Peyer's patch (tissue), 4 donors: Measurements from ENCODE around the gene GLS2. TPM values are rescaled to one million over a fixed set of nuclear protein-coding genes. Genes with fewer than 3 reads are reported as not detected.
A peak's percentile ranks its signal among the peaks of the same experiment; 100 is the strongest.

Source experiments
- DNase-seq, 3 donors: peaks; one replicate each; pipeline ENCODE4 v3.0.0-alpha.2; 2017 to 2019
- H3K27ac ChIP-seq, 4 donors: fragments of 200-600 bp; sonication (generic); one replicate each; pipeline ENCODE4 v1.5.1; 2016 to 2019
- H3K27me3 ChIP-seq, 2 donors: fragments of 200-600 bp; sonication (generic); one replicate each; pipeline ENCODE4 v1.5.1; 2019
- H3K36me3 ChIP-seq, 3 donors: fragments of 200-600 bp; sonication (generic); one replicate each; pipeline ENCODE4 v1.5.1; 2016 to 2019
- H3K4me1 ChIP-seq, 4 donors: fragments of 200-600 bp; sonication (generic); one replicate each; pipeline ENCODE4 v1.5.1; 2016 to 2019
- H3K4me3 ChIP-seq, 4 donors: fragments of 200-600 bp; sonication (generic); 1 replicate in 3 of 4; 2 replicates in 1 of 4; pipeline ENCODE4 v1.5.1; 2016 to 2019; ENCODE audit warnings: mild to moderate bottlenecking in 1 of 4
- H3K9me3 ChIP-seq, 4 donors: fragments of 200-600 bp; sonication (generic); one replicate each; pipeline ENCODE4 v1.5.1; 2016 to 2019; ENCODE audit warnings: mild to moderate bottlenecking in 1 of 4
- POLR2A ChIP-seq, 2 donors: fragments of 450-650 bp; IDR thresholded peaks; one replicate each; pipeline ENCODE4 v1.5.1; 2017; ENCODE audit warnings: antibody characterized with exemption in 2 of 2, mild to moderate bottlenecking in 2 of 2, moderate library complexity in 2 of 2
- total RNA-seq, 4 donors: library from RNA; depleted of rRNA; stranded (reverse); fragments of >200 nt; gene quantifications; one replicate each; pipeline ENCODE4 v1.1.0, GENCODE V29; 2016
- TF ChIP-seq, protein P1 (sequence below), 6 experiments: fragments of 450-650 bp in 4 of 6; fragments of 200-600 bp in 2 of 6; sonication (generic) in 1 of 6; IDR thresholded peaks; one replicate each; pipeline ENCODE4 v1.5.1; 2017 to 2019; ENCODE audit warnings: antibody characterized with exemption in 6 of 6, mild to moderate bottlenecking in 3 of 6, moderate library complexity in 1 of 6

GLS2 gene
- total RNA-seq, 4 donors from 2014 or later = 1.5 to 6.6 (median 2.6) TPM

DNA sequence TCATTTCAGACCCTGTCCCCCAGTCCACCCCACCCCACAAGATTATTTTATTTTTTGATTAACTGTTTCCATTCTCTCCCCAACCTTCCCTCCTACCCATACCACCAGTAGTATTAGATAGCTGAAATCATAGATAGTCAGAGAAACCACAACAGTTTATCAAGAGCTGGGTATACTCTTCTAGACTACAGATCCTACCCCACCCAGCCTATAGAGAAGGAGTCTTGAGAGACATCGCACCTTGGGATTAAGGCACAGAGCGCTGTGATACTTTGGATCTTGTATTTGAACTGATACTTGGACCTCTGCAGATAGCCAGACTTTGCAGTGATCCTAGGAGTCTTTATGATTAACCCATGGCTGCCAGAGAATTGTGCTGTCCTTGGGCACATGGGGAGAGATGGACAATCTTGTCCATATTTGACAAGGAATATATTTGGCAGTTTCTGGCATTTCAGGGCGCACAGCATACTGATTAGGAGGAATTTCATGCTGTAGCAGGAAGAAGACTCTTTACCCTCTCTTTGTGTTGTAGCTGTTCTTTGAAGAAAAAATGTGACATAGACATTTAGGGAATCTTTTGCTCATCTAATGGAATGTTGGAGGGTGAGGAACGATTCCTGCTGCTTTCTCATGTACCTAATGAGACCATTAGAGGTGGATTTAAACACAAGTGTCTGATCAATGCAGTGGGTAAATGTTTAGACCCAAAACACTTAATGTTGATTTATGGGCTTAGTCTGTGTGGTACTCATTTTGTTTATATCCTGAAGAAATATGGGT, 34.6 kb upstream of the GLS2 start:
- Histone ChIP-seq H3K4me3 (peak overlapping the region; percentile 36 to 59 (median 50)), H3K4me1 (peaks cover 0 to 17% (median 2%) of the 10 kb centered on the region in 4 donors), H3K27ac (peak overlapping the region; percentile 35 to 84 (median 76)), H3K27me3 (no peaks in the 10 kb centered on the region), H3K36me3 (no peaks in the 10 kb centered on the region), H3K9me3 (no peaks in the 10 kb centered on the region)
- DNase-seq = no peak
- TF ChIP-seq, protein P1, sequence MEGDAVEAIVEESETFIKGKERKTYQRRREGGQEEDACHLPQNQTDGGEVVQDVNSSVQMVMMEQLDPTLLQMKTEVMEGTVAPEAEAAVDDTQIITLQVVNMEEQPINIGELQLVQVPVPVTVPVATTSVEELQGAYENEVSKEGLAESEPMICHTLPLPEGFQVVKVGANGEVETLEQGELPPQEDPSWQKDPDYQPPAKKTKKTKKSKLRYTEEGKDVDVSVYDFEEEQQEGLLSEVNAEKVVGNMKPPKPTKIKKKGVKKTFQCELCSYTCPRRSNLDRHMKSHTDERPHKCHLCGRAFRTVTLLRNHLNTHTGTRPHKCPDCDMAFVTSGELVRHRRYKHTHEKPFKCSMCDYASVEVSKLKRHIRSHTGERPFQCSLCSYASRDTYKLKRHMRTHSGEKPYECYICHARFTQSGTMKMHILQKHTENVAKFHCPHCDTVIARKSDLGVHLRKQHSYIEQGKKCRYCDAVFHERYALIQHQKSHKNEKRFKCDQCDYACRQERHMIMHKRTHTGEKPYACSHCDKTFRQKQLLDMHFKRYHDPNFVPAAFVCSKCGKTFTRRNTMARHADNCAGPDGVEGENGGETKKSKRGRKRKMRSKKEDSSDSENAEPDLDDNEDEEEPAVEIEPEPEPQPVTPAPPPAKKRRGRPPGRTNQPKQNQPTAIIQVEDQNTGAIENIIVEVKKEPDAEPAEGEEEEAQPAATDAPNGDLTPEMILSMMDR (IDR thresholded peaks at IDR 0.05) = no peak
- TF ChIP-seq POLR2A (IDR thresholded peaks at IDR 0.05) = no peak

GRCh38 chr12:56521590-56522371, 33.8 kb upstream of the GLS2 start, which contains the start of gene RBMS2:
TSS of gene RBMS2 (plus strand) at chr12:56521820. CDS start at chr12:56522024, 204 bp downstream.
- peak; percentile 53 to 81 (median 61) for DNase-seq
- no peaks in the 10 kb centered on the region for H3K27me3 ChIP-seq
- peaks cover 0 to 8% (median 2%) of the 10 kb centered on the region in 4 donors for H3K4me1 ChIP-seq
- no peaks in the 10 kb centered on the region for H3K36me3 ChIP-seq
- peak within 1 kb of the TSS; percentile 36 to 59 (median 50) for H3K4me3 ChIP-seq
- H3K9me3 ChIP-seq = no peaks in the 10 kb centered on the region
- peak within 1 kb of the TSS; percentile 35 to 84 (median 77) for H3K27ac ChIP-seq
- TF ChIP-seq, protein P1 (IDR thresholded peaks at IDR 0.05) = no peak
- no peak for TF ChIP-seq POLR2A (IDR thresholded peaks at IDR 0.05)

- Histone ChIP-seq H3K36me3 (no peaks in the 10 kb centered on the region), H3K4me1 (peaks cover 0 to 4% (median 2%) of the 10 kb centered on the region in 4 donors), H3K4me3 (peak overlapping the region in 3 of 4 donors; percentile 42 to 59 (median 59)), H3K9me3 (no peaks in the 10 kb centered on the region), H3K27ac (peak overlapping the region; percentile 35 to 84 (median 77)), H3K27me3 (no peaks in the 10 kb centered on the region)
- DNase-seq = no peak
- TF ChIP-seq POLR2A (IDR thresholded peaks at IDR 0.05) = no peak
- TF ChIP-seq, protein P1 (IDR thresholded peaks at IDR 0.05) = no peak
Measured at GRCh38 chr12:56521209-56521589, 33.2 kb upstream of the GLS2 start.

DNA sequence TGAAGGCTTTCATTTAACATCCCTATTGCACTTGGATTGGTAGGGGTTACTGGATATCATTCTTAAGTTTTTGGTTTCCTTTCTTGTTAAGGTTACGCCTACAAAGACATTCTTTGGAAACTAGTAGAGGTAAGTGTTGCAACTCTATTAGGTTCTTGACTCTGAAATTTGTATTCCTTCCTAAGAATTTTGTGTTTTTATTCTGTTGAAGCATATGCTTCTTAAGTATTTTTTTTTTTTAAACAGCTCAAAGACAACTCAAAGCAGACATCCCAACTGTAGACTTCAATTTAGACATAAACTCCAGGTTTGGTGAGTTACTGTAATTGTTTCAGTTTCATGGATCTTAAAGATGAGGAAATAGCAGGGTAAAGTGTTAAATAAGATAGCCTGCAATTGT, 32.5 kb upstream of the GLS2 start:
- H3K27ac ChIP-seq = peak overlapping the region; percentile 35 to 84 (median 77)
- TF ChIP-seq, protein P1 (IDR thresholded peaks at IDR 0.05) = no peak
- no peaks in the 10 kb centered on the region for H3K36me3 ChIP-seq
- no peaks in the 10 kb centered on the region for H3K27me3 ChIP-seq
- peak overlapping the region in 2 of 4 donors; percentile 59 for H3K4me3 ChIP-seq
- no peak for DNase-seq
- H3K9me3 ChIP-seq = no peaks in the 10 kb centered on the region
- peaks cover 0 to 4% (median 0%) of the 10 kb centered on the region in 4 donors for H3K4me1 ChIP-seq

DNA sequence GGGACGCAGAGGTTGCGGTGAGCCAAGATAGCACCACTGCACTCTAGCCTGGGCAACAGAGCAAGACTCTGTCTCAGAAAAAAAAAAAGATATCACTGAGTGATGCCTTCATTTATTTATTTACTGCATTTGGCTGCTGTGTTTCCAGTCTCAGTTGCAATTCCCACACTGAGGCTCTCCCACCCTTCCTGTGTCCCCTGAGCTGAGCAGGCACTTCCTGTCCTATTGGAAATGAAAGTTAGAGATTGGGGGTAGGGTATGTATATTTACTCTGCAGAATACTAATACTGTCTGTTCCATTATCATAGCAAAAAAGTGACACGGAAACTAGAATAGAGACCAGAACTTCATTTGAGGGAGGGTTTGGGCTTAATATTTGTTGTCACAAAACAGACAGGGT, 32.1 kb upstream of the GLS2 start:
- Histone ChIP-seq H3K27ac (peak overlapping the region in 3 of 4 donors; percentile 32 to 84 (median 65)), H3K4me3 (no peak overlapping the region), H3K4me1 (peaks cover 0 to 4% (median 0%) of the 10 kb centered on the region in 4 donors), H3K27me3 (no peaks in the 10 kb centered on the region), H3K9me3 (no peaks in the 10 kb centered on the region), H3K36me3 (no peaks in the 10 kb centered on the region)
- no peak for DNase-seq
- no peak for TF ChIP-seq POLR2A (IDR thresholded peaks at IDR 0.05)
- TF ChIP-seq, protein P1 (IDR thresholded peaks at IDR 0.05) = no peak
